Stimulated activated CD4-positive, alpha-beta T cell treated with anti-CD3 and anti-CD28 coated beads, Interleukin-15, amount 100 ng/mL, for 48 hours (primary cell): Measurements from ENCODE around the gene BSG.
A peak's percentile ranks its signal among the peaks of the same experiment; 100 is the strongest.
"Not testable (repeated sequence)": the region's sequence is repeated elsewhere in the genome, so short reads cannot be mapped to it uniquely, and the experiment has no call there.

Experiments used
- DNase-seq, 2 donors: peaks; one replicate each; pipeline ENCODE4 v3.0.0-alpha.2; 2020; ENCODE audit warnings: low read depth in 2 of 2

The BSG gene

DNA sequence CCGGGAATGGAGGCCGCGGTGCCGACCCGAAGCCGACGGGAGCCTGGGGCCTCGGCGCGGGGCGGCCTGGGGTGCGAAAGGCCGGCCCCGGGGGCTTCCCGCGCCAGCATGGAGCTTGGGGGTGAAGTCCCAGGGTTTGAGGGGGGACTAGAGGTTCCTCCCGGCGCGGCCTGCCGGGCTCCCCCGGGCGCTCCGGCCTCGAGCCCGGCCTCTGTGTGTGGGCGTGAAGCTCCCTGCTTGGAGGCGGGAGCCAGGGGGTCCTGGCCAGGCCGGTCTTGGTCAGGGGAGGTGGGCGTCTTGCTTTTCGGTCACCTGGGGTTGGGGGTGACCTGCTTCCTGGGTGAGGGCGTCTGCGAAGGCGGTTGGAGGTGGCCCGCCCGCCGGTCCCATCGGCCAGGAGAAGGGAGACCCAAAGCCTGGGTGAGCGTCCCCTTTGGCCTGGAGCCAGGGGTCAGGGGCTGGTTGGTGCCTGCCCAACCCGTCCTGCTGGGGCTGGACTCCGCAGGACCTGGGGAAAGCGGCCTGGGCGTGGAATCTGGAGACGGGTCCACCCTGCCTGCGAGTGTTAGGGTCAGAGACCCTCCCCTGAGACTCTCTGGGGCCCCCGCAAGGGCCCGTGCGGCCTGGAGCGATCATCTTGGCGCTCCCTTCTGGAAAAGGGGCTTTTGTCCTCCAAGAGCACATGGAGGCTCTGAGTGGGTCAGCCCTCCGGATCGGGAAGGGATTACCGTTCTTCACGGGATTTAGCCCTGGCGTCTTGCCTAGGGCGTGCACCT is 535 bp downstream of the BSG start:
- no peak for DNase-seq

DNA sequence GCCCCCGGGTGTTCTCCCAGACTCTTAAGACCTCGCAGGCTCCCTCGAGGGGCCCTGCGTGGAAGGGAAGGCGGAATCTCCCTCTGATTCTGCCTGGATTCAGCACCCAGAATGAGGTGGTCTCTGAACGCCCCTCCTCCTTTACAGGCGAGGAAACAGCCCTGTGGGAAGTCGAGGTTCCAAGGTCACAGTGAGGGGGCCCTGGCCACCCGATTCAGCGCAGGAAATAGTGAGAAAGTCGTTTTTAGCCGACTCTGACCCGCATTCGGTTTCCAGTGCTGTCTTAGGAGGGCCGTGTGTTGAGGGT is 1.1 kb downstream of the BSG start:
- DNase-seq = no peak

DNA sequence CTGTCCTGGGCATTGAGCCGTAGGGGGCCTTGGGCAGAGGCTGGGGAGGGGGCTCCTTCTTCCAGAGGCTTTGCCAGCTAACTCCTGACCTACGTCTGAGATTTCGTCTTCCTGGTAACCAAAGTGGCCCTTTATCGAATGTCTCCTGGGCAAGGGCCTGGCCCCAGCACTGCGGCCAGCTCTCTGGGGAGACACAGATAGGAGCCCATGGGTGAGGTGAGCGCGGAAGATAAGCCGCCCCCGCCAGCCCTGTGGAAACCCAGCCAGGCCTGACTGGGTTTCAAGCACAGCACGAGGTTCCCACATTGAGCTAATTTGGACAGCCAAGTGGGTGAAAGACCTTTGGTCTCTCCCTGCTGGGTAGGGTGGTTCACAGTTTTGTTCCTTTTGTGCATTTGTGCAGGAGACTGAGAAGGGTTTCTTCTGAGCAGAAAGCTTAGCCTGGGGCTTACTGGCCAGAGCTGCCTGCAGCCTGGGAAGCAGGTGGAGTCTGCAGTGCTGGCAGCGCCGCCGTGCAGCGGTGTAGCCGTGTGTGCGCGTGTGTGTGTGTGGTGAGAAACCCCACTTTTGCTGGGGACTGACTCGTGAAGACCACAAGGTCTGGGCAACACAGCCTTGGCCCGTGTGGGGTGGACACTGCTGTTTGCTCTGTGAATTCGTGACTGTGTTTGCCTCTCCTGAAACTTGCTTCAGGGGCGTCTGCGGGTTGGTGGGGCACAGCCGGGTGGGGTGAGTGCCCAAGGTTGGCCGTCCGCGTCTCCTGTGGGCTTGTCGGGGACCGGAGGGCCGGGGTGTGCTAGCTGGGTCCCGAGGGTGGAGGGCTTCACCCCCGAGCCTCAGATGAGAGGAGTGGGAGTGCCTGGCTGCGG is 2.5 kb downstream of the BSG start:
- DNase-seq = no peak

DNA sequence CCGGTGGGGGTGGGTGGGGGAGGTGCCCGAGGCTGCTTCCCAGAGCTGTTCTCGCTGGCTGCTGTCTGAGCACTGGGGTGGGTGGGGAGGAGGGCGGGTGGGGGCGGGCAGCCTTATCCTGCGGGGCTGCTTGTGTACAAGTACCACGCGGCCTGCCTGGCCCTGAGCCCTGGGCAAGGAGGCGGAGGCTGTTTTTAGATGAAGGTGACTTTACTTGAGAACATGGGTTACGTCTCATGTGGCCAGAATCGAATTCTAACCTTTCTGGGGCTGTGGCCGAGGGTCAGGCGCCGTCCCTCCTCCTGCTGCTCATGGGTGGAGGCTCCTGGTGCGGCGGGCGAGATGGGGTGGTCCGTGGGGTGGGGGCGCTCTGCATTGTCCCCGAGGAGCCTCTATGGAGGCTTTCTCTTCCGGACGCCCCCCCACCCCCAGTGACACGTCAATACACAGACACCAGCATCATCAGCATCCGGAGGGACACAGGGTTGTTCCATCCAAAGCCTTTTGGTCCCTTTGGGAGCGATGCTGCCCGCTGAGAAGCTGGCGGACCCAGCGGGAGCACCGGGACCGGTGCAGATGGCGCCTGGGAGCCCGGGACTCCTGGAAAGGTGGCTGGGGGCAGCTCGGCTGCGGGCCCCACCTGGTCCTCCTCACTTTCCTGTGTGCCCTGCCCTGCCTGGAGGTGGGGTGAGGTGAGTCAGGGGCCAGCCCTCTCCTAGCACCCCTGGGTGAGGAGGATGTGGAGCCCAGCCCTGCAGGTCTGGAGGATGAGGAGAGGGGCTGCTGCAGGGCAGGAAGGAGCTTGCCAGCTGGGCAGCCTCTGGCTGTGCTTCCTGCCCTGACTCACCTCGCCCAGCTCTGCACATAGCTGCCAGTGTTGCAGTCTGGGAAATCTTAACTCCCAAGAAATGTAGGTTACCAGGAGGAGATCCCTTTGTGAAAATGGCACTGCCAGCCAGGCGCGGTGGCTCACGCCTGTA is 3.4 kb downstream of the BSG start:
- DNase-seq = no peak

DNA sequence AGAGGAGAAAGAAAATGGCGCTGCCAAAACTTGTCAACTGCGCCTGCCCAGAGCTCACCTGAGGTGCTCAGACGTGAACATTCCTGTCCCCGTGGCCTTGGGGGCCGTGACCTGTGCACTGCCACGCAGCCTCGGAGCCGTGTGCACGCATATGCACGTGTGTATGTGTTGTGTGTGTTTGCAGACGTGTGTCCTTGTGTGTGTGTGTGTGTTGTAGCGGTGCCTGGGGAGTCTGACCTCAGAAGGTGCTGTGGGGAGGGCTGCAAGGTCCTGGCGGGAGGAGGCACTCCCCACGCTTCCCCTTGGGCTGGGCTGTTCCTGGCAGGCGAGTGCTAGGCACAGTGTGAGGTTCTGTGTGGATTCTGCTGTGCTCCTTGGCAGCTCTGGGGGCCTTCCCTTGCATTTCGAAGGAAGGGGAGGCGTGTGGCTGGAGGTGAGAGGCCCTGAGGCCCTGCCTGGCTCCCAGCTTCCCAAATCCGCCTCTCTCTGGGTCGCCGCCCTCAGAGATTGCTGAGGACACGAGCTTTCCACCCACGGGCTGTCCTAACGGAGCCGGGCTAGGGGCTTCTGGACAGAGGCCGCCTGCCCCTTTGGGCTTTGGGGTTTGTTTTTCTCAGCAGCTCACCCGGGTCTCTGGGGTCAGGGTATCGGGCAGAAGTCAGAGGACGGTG is 4.5 kb downstream of the BSG start:
- no peak for DNase-seq

DNA sequence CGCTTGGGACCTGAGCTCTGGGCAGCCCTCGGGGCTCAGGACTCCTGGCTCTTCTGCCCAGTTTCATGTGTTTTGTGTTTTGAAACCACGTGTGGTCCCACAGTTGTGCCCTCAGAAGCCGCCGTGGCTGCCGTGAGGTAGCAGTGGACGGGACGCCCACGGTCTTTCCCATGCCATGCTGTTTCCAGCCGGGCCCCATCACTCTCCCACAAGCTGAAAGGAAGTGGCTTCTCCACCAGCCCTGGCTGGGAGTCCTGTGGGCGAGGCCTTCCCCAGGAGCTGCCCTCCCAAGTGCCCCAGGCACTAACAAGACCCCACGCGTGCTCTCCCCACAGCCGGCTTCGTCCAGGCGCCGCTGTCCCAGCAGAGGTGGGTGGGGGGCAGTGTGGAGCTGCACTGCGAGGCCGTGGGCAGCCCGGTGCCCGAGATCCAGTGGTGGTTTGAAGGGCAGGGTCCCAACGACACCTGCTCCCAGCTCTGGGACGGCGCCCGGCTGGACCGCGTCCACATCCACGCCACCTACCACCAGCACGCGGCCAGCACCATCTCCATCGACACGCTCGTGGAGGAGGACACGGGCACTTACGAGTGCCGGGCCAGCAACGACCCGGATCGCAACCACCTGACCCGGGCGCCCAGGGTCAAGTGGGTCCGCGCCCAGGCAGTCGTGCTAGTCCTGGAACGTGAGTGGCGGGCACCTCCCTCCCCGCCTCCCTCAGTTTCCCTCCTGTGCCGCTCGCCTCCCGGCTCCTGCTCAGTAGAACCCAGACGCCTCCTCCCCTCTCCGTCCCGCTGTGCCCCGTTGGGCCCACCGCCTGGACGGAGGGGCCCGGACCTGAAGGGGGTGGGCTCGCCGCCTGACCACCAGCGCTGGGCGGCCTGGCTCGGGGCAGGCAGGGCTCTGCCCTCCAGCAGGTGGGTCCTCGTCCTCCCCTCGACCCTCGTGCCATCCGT is 5.3 kb downstream of the BSG start:
- DNase-seq = no peak

DNA sequence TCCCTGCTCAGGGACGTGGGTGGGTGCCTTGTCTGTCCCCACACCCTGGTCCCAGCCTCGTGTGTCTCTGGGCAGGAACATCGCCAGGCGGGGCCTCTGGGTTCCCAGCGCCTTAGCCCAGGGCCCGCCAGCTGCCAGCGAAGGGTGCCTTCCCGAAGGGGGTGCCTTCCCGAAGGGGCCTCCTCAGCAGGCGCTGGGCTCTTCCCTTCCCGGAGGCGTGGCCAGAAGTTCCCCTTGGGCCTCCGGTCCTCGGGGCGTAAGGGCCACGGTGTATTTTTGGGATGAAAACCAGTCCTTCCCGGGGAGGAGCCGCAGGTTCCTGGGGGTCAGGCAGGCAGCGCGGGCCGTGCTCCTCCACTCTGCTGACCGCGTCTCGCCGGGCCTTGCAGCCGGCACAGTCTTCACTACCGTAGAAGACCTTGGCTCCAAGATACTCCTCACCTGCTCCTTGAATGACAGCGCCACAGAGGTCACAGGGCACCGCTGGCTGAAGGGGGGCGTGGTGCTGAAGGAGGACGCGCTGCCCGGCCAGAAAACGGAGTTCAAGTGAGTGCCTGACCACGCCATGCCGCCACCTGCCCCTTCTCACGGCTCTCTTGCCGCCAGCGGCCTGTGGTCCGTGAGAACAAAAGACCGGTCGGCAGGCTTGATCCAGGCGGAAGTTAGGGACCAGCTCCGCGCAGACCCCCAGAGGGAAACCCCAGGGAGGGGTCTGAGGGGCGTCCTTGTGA is 6.9 kb downstream of the BSG start:
- DNase-seq = no peak

DNA sequence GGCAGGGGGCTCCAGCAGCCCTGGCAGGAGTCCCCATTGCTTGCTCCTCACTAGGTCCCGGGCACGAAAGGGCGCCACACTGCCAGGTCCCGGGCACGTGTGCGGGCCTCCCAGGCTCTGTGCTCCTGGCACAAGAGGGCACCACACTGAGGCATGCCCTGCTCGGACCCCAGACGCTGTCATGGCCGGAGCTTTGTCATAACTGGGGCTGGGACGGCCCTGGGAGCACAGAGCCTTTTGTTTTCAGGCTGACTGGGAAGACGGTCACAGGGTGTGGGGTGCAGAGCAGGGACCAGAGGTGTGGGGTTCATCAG is 7.4 kb downstream of the BSG start:
- no peak for DNase-seq

DNA sequence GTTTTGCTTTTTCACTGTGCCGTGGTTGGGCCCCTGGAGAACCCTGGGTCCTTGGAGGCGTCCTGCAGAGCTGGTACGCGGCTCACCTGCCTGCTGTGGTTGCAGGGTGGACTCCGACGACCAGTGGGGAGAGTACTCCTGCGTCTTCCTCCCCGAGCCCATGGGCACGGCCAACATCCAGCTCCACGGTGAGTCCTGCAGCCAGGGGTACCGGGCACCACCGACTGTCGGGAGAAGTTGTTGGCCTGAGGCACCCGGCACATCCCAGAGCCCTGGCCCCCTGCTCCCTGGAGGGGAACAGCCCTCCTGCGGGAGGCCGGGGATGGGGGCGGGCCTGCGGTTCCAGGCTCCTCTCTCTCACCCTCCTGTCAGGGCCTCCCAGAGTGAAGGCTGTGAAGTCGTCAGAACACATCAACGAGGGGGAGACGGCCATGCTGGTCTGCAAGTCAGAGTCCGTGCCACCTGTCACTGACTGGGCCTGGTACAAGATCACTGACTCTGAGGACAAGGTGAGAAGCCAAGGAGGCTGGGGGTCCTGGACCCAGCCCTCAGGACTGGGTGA is 8.0 kb downstream of the BSG start:
- no peak for DNase-seq

DNA sequence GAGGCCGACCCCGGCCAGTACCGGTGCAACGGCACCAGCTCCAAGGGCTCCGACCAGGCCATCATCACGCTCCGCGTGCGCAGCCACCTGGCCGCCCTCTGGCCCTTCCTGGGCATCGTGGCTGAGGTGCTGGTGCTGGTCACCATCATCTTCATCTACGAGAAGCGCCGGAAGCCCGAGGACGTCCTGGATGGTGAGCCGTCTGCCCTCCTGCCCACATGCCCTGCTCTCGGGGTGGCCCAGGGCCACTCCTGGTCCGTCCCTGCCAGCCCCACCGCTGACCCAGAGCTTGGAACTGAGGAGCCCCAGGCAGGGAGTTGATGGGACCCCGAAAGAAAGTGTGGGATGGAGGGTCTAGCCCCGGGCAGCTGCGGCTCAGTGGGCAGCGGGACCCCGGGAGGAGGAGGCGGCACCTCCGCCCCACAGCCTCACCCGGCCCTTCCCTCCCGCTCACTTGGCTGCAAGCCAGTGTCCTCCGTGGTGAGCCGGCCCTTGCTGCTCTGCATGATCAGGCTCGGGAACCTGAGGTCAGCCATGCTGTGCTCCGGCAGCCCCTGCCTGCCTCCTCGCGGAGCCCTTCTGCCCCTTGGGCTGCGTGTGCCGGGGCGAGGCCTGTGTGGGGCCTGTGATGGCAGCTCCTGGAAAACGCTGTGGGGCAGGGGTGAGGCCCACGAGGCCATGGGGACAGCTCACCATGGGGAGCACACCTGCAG is 9.2 kb downstream of the BSG start:
- no peak for DNase-seq

DNA sequence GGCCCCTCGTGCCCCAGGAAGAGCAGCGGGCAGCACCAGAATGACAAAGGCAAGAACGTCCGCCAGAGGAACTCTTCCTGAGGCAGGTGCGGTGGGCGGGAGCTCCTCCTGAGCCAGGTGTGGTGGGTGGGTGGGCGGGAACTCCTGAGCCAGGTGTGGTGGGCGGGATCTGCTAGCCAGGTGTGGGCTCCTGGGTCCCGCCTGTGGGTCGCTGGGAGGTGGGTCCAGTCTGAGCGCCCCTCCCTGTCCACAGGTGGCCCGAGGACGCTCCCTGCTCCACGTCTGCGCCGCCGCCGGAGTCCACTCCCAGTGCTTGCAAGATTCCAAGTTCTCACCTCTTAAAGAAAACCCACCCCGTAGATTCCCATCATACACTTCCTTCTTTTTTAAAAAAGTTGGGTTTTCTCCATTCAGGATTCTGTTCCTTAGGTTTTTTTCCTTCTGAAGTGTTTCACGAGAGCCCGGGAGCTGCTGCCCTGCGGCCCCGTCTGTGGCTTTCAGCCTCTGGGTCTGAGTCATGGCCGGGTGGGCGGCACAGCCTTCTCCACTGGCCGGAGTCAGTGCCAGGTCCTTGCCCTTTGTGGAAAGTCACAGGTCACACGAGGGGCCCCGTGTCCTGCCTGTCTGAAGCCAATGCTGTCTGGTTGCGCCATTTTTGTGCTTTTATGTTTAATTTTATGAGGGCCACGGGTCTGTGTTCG is 10.3 kb downstream of the BSG start:
- DNase-seq = no peak

DNA sequence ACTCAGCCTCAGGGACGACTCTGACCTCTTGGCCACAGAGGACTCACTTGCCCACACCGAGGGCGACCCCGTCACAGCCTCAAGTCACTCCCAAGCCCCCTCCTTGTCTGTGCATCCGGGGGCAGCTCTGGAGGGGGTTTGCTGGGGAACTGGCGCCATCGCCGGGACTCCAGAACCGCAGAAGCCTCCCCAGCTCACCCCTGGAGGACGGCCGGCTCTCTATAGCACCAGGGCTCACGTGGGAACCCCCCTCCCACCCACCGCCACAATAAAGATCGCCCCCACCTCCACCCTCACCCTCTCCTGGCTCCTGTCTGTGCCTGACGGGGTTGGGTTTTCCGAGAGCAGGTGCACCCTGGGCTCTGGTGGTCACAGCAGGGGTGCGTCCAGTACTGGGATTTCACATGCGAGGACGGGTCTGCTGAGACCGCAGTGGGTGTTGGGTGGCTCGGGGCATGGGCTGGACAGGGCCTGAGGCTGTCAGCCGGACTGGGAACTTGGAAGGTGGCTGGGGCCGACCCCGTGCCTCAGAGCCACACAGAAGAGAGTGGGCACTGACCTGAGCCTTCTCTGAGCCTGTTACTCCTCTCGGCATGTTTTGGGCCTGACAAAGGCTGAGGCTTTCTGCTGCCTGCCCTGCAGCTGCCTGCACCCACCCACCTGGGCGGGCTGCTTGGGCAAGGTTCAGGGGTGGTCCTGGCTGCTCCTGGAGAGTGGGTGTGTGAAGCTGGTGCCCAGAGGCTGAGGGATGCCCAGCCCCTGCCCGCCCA is 11.0 kb downstream of the BSG start:
- no peak for DNase-seq

DNA sequence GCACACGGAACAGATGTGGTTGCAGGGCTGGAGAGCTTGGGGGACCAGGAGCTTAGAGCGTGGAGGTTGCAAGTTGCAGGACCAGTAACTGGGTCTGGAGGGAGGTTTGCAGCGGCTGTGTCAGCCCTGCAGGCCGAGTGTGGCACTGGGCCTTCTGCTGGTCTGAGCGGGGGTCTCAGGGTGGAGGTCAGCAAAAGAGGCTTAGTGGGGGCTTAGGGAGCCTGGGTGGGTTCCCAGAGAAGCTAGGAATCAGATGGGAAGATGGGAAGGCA is 11.5 kb downstream of the BSG start:
- DNase-seq = no peak

DNA sequence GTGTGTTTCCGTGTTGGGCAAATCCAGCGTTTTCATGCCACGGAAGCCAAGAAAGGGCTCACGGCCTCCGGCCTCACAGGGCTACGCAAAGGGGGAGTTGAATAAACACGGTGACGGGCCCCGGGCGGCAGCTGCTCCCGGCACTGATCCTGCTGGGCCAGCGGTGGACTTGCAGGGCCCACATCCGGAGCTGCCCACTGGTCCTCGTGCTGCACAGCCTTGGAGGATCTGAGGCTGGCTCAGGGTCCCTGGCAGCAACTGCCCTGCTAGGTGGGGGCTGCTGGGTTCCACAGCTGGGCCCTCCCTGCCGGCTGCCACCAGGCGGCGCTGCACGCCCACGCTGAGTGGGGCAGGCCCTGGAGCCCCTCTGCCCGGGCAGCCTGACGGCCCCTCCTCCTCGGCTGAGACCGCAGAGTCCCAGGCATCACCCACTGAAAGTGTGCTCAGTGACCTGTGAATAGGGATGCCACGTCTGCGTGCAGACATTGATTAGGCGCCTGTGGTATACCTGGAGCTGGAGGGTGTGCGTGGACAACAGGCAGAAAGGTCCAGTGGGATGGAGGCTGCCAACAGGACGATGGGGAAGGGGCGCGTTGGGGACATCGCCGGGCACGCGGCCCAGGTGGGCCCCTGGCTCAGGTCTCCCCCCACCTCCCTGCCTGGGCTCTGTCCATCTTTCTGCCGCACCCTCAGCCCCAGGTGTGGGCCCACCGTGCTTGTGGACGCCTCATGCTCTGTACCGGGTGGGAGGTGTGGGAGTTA is 12.0 kb downstream of the BSG start:
- DNase-seq = peak in 1 of 2 donors; percentile 63

DNA sequence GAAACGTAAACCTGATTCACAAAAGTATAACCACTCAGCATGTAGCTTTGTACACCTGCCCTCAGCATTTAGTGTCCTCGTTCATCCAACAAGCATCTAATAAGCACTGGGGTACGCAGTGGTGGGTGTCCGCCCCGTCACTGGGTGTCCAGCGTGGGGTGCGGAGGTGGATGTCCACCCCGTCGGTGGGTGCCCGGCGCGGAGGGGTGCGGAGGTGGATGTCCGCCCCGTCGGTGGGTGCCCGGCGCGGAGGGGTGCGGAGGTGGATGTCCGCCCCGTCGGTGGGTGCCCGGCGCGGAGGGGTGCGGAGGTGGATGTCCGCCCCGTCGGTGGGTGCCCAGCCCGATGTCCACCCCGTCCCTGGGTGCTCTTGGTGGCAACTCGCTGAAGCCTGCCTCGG is 12.8 kb downstream of the BSG start:
- DNase-seq = not testable (repeated sequence)

DNA sequence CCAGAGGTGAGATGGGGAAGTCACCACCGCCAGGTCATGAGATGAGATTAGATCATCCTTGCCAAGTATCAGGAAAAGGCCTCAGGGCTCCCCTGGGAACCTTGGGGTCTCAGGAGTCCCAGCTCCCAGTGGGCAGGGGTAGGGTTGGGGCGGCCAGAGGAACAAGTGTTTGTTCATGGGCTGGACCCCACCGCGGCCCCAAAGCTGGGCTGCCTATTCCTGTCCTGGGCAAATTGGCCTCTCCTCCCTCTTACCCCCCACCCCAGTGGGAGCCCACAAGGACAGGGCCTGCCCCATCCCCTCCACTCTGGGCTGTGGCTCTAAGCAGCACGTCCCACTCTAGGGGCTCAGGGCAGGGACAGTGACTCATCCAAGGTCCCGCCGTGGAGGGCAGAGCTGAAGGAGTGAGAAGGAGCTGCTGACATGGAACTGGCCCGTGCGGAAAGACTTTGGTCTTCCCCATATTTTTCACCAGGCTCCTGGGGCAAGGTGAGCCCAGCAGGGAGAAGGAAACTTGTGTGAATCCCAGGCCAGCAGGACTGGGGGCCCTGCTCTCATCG is 13.2 kb downstream of the BSG start:
- DNase-seq = no peak
